Activated CD8-positive, alpha-beta memory T cell treated with anti-CD3 and anti-CD28 coated beads for 48 hours (primary cell): ENCODE measurements around the gene TMEM253.

Experiments used
- DNase-seq, 3 experiments: peaks; one replicate each; pipeline ENCODE4 v3.0.0-alpha.2; 2020; ENCODE audit warnings: low read depth in 2 of 3, low spot score in 2 of 3

TMEM253 gene

GRCh38 chr14:21103710-21104447, 3.0 kb downstream of the TMEM253 start:
- DNase-seq, result peak; percentile 83 to 93 (median 86)

GRCh38 chr14:21104448-21105060, 3.7 kb downstream of the TMEM253 start:
- DNase-seq, result no peak

- DNase-seq, result no peak
These were observed 4.2 kb downstream of the TMEM253 start for GRCh38 chr14:21105095-21105494.

GRCh38 chr14:21106176-21106497, 5.3 kb downstream of the TMEM253 start:
- DNase-seq, result no peak

- DNase-seq, result peak in 1 of 3 experiments; percentile 45
These were observed 5.8 kb downstream of the TMEM253 start for GRCh38 chr14:21106498-21107282.

GRCh38 chr14:21107283-21107800, 6.5 kb downstream of the TMEM253 start:
- DNase-seq, result no peak

GRCh38 chr14:21108791-21109190, 7.9 kb downstream of the TMEM253 start:
- DNase-seq, result no peak

GRCh38 chr14:21109377-21110138, 8.7 kb downstream of the TMEM253 start:
- no peak for DNase-seq

- no peak for DNase-seq
These were observed 11.4 kb downstream of the TMEM253 start for GRCh38 chr14:21112255-21112654.

GRCh38 chr14:21113369-21113768, 12.5 kb downstream of the TMEM253 start:
- no peak for DNase-seq

- DNase-seq, result no peak
These were observed 18.1 kb downstream of the TMEM253 start for GRCh38 chr14:21118933-21119332.

GRCh38 chr14:21120686-21121085, 19.8 kb downstream of the TMEM253 start:
- DNase-seq, result no peak

GRCh38 chr14:21121122-21121521, 20.3 kb downstream of the TMEM253 start:
- DNase-seq, result no peak

GRCh38 chr14:21123429-21123828, 22.6 kb downstream of the TMEM253 start:
- DNase-seq, result no peak

GRCh38 chr14:21133901-21134300, 33.0 kb downstream of the TMEM253 start:
- DNase-seq, result no peak

GRCh38 chr14:21136024-21136423, 35.2 kb downstream of the TMEM253 start:
- no peak for DNase-seq

- DNase-seq, result no peak
These were observed 41.5 kb downstream of the TMEM253 start for GRCh38 chr14:21142357-21142756.

GRCh38 chr14:21145437-21145836, 44.6 kb downstream of the TMEM253 start:
- DNase-seq, result no peak

- DNase-seq, result no peak
These were observed 48.9 kb downstream of the TMEM253 start for GRCh38 chr14:21149641-21150367.
